SU-DHL-6 (cell line): ENCODE data around the gene ART1.

Source experiments
- EZH2phosphoT487 ChIP-seq: fragments of 200-600 bp; sonication (generic), shearing (Covaris generic); conservative IDR thresholded peaks from 2 replicates; pipeline ENCODE4 v1.6.1; 2018; ENCODE audit warnings: mild to moderate bottlenecking, antibody characterized with exemption, low read length, moderate library complexity, mixed read lengths
- TF ChIP-seq, protein P1 (sequence below): fragments of 200-600 bp; sonication (generic); IDR thresholded peaks from one replicate; pipeline ENCODE4 v1.5.1; 2017; ENCODE audit warnings: antibody characterized with exemption, mild to moderate bottlenecking, low read length, moderate library complexity; ENCODE audit not compliant: insufficient read depth, poor library complexity, severe bottlenecking

DNA sequence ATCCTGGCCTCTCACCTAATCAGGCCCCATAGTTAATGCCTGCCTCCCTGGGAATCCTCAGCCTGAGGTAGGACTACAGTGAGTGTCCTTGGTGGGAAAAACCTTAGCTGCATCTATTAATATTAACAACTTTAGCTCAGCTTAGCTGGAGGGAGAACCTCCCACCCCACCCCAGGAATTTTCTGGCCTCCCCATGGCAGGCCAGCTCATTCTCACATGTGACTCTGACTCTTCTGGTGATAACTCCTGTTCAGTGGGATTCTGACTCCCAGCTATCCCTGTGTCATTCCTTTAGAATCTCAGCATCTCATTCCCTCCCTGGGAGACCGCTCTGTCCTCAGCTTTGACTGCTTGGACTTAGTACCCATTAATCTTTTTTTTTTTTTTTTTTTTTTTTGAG, 17.6 kb upstream of the ART1 start:
- TF ChIP-seq, protein P1, sequence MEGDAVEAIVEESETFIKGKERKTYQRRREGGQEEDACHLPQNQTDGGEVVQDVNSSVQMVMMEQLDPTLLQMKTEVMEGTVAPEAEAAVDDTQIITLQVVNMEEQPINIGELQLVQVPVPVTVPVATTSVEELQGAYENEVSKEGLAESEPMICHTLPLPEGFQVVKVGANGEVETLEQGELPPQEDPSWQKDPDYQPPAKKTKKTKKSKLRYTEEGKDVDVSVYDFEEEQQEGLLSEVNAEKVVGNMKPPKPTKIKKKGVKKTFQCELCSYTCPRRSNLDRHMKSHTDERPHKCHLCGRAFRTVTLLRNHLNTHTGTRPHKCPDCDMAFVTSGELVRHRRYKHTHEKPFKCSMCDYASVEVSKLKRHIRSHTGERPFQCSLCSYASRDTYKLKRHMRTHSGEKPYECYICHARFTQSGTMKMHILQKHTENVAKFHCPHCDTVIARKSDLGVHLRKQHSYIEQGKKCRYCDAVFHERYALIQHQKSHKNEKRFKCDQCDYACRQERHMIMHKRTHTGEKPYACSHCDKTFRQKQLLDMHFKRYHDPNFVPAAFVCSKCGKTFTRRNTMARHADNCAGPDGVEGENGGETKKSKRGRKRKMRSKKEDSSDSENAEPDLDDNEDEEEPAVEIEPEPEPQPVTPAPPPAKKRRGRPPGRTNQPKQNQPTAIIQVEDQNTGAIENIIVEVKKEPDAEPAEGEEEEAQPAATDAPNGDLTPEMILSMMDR, result no peak
- no peak for TF ChIP-seq EZH2phosphoT487
